ENCODE data around the gene RBM44. TPM values are rescaled to one million over a fixed set of nuclear protein-coding genes. Genes with fewer than 3 reads are reported as not detected.

RBM44 gene
- total RNA-seq, 3 donors from 2014 or later: 1.4 to 2.5 (median 2.0) TPM

- Histone ChIP-seq H3K36me3 (no peaks in the 10 kb centered on the region), H3K27ac (no peak overlapping the region), H3K27me3 (peaks cover 0 to 15% of the 10 kb centered on the region in 2 donors), H3K9me3 (no peaks in the 10 kb centered on the region), H3K4me1 (peaks cover 0 to 4% of the 10 kb centered on the region in 2 donors), H3K4me3 (no peak overlapping the region)
- intact Hi-C loops (cut with DNase I; ENCODE audit: low total_unique reads): no loop called here
- no peak for DNase-seq (ENCODE audit: low spot score in 2 of 2)
- TF ChIP-seq CTCF (IDR thresholded peaks at IDR 0.05) (no peak), POLR2AphosphoS5 (IDR thresholded peaks at IDR 0.05) (no peak), POLR2A (IDR thresholded peaks at IDR 0.05) (no peak)
These were observed 63.4 kb downstream of the RBM44 start for GRCh38 chr2:237861875-237862527.

DNA sequence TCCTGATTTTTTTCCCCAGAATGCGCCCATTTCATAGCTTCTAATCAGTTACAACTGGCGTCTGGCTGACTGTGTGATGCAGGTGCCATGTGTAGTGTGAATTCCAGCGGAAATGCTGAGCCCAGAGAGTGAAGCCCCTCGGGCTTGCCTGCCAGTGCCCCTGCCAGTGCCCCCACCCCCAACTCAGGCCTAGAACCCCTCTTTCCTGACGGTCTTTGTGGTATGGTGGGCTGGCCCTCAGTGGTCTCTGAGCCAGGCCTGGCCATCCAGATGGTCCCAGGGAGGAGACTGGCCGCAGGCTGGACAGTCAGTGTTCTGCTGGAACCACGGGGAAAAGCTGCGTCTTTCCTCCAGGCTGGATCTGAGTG, 63.9 kb downstream of the RBM44 start:
- peaks cover 0 to 4% of the 10 kb centered on the region in 2 donors for H3K4me1 ChIP-seq
- H3K27me3 ChIP-seq: peaks cover 0 to 15% of the 10 kb centered on the region in 2 donors
- DNase-seq (ENCODE audit: low spot score in 2 of 2): no peak
- intact Hi-C loops (cut with DNase I; ENCODE audit: low total_unique reads): no loop called here
- TF ChIP-seq POLR2A (IDR thresholded peaks at IDR 0.05) (no peak), CTCF (IDR thresholded peaks at IDR 0.05) (no peak), POLR2AphosphoS5 (IDR thresholded peaks at IDR 0.05) (no peak)
- no peak overlapping the region for H3K4me3 ChIP-seq
- peak overlapping the region in 1 of 2 donors; percentile 20 for H3K27ac ChIP-seq
- H3K36me3 ChIP-seq: no peaks in the 10 kb centered on the region
- H3K9me3 ChIP-seq: no peaks in the 10 kb centered on the region

- TF ChIP-seq CTCF (IDR thresholded peaks at IDR 0.05) (no peak), POLR2AphosphoS5 (IDR thresholded peaks at IDR 0.05) (no peak), POLR2A (IDR thresholded peaks at IDR 0.05) (no peak)
- peaks cover 0 to 4% of the 10 kb centered on the region in 2 donors for H3K4me1 ChIP-seq
- H3K9me3 ChIP-seq: no peaks in the 10 kb centered on the region
- intact Hi-C loops (cut with DNase I; ENCODE audit: low total_unique reads): no loop called here
- no peak overlapping the region for H3K4me3 ChIP-seq
- peaks cover 0 to 15% of the 10 kb centered on the region in 2 donors for H3K27me3 ChIP-seq
- no peaks in the 10 kb centered on the region for H3K36me3 ChIP-seq
- no peak for DNase-seq (ENCODE audit: low spot score in 2 of 2)
- peak overlapping the region in 1 of 2 donors; percentile 20 for H3K27ac ChIP-seq
These were observed 64.5 kb downstream of the RBM44 start for GRCh38 chr2:237863102-237863511.

DNA sequence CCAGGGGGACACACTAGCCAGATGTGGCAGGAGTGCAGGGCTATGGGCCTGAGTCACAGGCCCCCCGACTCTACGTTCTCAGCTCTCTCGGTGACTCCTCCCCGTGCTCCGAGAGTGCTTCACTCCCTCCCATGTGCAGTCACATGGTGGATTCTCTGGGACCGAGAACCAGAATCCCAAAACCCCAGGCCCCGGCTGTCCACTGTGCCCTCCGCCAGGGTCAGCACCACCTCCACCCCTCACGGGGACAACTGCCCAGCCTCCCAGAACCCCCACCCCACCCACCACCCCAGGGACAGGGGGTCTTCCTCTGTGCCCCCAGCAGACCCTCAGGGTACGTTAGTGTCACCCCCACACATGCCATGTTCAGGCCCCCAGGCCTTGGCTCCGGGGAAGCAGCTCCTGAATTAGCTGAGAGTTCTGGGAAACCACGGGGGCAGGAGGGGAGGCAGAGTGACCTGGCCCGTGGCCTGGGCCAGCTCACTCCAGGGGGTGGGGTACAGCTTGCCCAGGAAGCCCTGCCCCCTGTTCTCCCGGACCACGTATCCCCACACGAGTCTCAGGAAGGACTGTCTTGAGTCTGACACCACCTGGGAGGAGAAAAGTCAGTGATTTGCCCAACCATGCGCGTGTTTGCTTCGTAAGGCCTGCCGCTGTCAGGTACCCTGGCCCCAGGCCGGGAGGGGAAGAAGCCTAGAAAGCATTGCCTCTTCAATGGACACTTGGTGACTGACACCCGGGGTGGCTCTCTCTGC, 65.3 kb downstream of the RBM44 start:
- intact Hi-C loops (cut with DNase I; ENCODE audit: low total_unique reads): no loop called here
- H3K4me1 ChIP-seq: peaks cover 0 to under 1% of the 10 kb centered on the region in 2 donors

More for the DNA sequence above, 65.3 kb downstream of the RBM44 start:
- no peak for TF ChIP-seq POLR2AphosphoS5 (IDR thresholded peaks at IDR 0.05)
- TF ChIP-seq CTCF (IDR thresholded peaks at IDR 0.05): no peak
- TF ChIP-seq POLR2A (IDR thresholded peaks at IDR 0.05): no peak
- DNase-seq (ENCODE audit: low spot score in 2 of 2): no peak
- Histone ChIP-seq H3K36me3 (no peaks in the 10 kb centered on the region), H3K27ac (peak overlapping the region in 1 of 2 donors; percentile 74), H3K4me3 (no peak overlapping the region), H3K9me3 (no peaks in the 10 kb centered on the region), H3K27me3 (peaks cover 0 to 15% of the 10 kb centered on the region in 2 donors)

Data from breast epithelium (tissue), 4 donors.